ENCODE results near the gene UAP1L1. TPM values are rescaled to one million over a fixed set of nuclear protein-coding genes. Genes with fewer than 3 reads are reported as not detected.
A peak's percentile ranks its signal among the peaks of the same experiment; 100 is the strongest.

Gene UAP1L1
- total RNA-seq, 1 donor from 2014 or later = 3.2 TPM

DNA sequence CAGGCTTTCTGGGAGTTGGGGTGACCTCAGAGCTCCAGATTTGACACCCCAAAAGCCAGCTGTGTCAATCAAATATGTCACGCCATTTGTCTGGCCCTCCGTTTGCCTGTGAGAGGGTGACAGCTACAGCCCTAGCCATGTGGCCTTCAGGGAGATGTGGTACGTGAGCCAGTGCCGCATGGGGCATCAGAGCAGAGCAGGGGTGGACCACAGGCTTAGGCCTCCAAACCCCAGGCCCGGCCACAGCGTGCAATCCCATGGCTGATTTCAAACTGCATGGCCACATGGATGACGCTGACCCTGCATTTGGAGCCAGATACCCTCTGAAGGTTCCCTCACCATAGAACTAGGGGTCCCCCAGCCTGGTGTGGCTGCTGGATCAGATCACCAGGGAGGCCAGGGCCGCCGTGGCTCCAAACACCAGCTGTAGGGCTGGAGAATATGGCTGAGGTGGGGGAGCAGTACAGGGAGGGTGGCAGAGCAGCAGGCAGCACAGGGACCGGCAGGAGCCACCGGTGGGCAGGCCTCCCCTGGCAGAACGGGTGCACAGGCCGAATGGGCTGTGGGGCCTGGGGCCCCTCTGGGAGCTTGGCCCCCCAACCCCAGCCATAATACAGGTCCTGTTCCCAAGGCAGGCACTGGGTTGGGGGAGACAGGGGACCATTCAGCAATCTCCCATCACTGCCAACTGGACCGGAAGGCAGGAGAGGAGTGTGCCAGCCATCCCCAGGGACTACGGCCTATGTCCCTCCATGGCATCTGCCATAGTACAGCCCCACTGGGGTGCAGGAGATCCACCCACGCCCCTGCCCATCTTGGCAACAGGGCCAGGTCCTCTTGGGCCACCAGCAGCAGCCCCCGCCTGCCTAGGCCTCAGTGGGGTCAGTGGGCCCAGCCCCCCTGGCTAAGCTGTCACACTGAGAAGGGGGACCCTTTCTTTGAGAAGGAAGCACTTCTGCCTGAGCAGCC is 8.5 kb upstream of the UAP1L1 start:
- H3K9me3 Mint-ChIP-seq (ENCODE audit: unreplicated experiment) = no peaks in the 10 kb centered on the region
- H3K27ac Mint-ChIP-seq (ENCODE audit: unreplicated experiment) = no peak overlapping the region
- peaks cover 4% of the 10 kb centered on the region for H3K4me1 Mint-ChIP-seq (ENCODE audit: unreplicated experiment)
- H3K4me3 Mint-ChIP-seq (ENCODE audit: unreplicated experiment) = no peak overlapping the region
- no peaks in the 10 kb centered on the region for H3K36me3 Mint-ChIP-seq (ENCODE audit: low read depth, unreplicated experiment)
- no peak for DNase-seq (ENCODE audit: low spot score)
- peaks cover 13% of the 10 kb centered on the region for H3K27me3 Mint-ChIP-seq (ENCODE audit: unreplicated experiment)
- no peak for TF ChIP-seq CTCF (IDR thresholded peaks at IDR 0.05; ENCODE audit: unreplicated experiment)

- peaks cover 4% of the 10 kb centered on the region for H3K4me1 Mint-ChIP-seq (ENCODE audit: unreplicated experiment)
- DNase-seq (ENCODE audit: low spot score) = peak; percentile 38
- no peak overlapping the region for H3K4me3 Mint-ChIP-seq (ENCODE audit: unreplicated experiment)
- no peak for TF ChIP-seq CTCF (IDR thresholded peaks at IDR 0.05; ENCODE audit: unreplicated experiment)
- H3K27ac Mint-ChIP-seq (ENCODE audit: unreplicated experiment) = no peak overlapping the region
- no peaks in the 10 kb centered on the region for H3K36me3 Mint-ChIP-seq (ENCODE audit: low read depth, unreplicated experiment)
- H3K9me3 Mint-ChIP-seq (ENCODE audit: unreplicated experiment) = no peaks in the 10 kb centered on the region
- H3K27me3 Mint-ChIP-seq (ENCODE audit: unreplicated experiment) = peaks cover 17% of the 10 kb centered on the region
Measured at GRCh38 chr9:137069508-137070091, 7.7 kb upstream of the UAP1L1 start.

DNA sequence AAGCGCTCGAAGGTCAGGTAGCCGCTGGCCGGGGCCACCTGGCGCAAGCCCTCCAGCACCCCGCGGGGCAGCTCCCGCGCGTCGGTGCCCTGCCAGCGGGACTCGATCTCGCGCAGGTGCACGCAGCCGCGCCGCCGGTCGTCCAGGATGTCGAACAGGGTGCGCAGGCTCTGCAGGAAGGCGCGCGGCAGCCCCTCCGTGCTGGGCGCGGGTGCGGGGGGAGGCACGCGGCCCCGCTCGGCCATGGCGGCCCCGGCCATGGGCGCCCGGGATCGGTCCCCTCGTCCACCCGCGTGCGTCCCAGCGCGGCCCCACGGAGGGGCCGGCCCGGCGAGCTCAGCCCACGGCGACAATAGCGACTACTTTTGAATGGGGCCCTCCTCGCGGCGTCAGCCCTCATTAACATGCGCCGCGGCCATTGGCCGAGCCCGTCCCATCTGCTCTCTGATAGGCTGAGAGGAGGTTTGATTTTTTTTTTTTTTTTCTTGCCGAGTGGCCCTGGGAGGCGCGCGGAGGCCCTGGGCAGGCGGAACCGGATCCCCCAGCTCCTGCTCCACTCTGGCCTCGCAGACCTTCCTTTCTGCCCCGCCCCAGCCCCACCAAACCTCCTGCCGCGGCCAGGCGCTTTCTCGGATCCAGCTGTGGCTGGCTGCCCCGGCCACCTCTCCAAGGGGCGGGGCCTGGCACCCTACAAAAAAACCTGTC is 7.0 kb upstream of the UAP1L1 start, which contains the start of gene SAPCD2:
SAPCD2 (minus strand) TSS at position 357 of the 705 bp plus-strand sequence; CDS start at position 260, 97 bp downstream.
- H3K4me1 Mint-ChIP-seq (ENCODE audit: unreplicated experiment) = peaks cover 4% of the 10 kb centered on the region
- no peaks in the 10 kb centered on the region for H3K9me3 Mint-ChIP-seq (ENCODE audit: unreplicated experiment)
- H3K27ac Mint-ChIP-seq (ENCODE audit: unreplicated experiment) = no peak within 1 kb of the TSS
- H3K36me3 Mint-ChIP-seq (ENCODE audit: low read depth, unreplicated experiment) = no peaks in the 10 kb centered on the region
- peak; percentile 74 for DNase-seq (ENCODE audit: low spot score)
- no peak for TF ChIP-seq CTCF (IDR thresholded peaks at IDR 0.05; ENCODE audit: unreplicated experiment)
- peak within 1 kb of the TSS; percentile 56 for H3K4me3 Mint-ChIP-seq (ENCODE audit: unreplicated experiment)
- peaks cover 18% of the 10 kb centered on the region for H3K27me3 Mint-ChIP-seq (ENCODE audit: unreplicated experiment)

GRCh38 chr9:137070906-137071275 is 6.4 kb upstream of the UAP1L1 start:
- peaks cover 4% of the 10 kb centered on the region for H3K4me1 Mint-ChIP-seq (ENCODE audit: unreplicated experiment)
- TF ChIP-seq CTCF (IDR thresholded peaks at IDR 0.05; ENCODE audit: unreplicated experiment) = no peak
- peak overlapping the region; percentile 56 for H3K4me3 Mint-ChIP-seq (ENCODE audit: unreplicated experiment)
- H3K27me3 Mint-ChIP-seq (ENCODE audit: unreplicated experiment) = peaks cover 18% of the 10 kb centered on the region
- no peaks in the 10 kb centered on the region for H3K9me3 Mint-ChIP-seq (ENCODE audit: unreplicated experiment)
- no peak overlapping the region for H3K27ac Mint-ChIP-seq (ENCODE audit: unreplicated experiment)
- DNase-seq (ENCODE audit: low spot score) = no peak
- H3K36me3 Mint-ChIP-seq (ENCODE audit: low read depth, unreplicated experiment) = no peaks in the 10 kb centered on the region
